ENCODE results near the gene MSLN. TPM values are rescaled to one million over a fixed set of nuclear protein-coding genes. Genes with fewer than 3 reads are reported as not detected.

Gene MSLN
- total RNA-seq, 1 donor from 2014 or later, result 1.3 TPM

- no peak for DNase-seq (ENCODE audit: low read depth)
Observed at GRCh38 chr16:759110-759910, 1.2 kb upstream of the MSLN start.

- no peak for DNase-seq (ENCODE audit: low read depth)
Observed at GRCh38 chr16:760065-760464, 469 bp upstream of the MSLN start.

GRCh38 chr16:761625-762513 lies 1.3 kb downstream of the MSLN start:
- DNase-seq (ENCODE audit: low read depth), result no peak

GRCh38 chr16:762595-763268 lies 2.2 kb downstream of the MSLN start:
- DNase-seq (ENCODE audit: low read depth), result no peak

GRCh38 chr16:763369-764183 lies 3.0 kb downstream of the MSLN start:
- DNase-seq (ENCODE audit: low read depth), result no peak

- no peak for DNase-seq (ENCODE audit: low read depth)
Observed at GRCh38 chr16:764184-764750, 3.7 kb downstream of the MSLN start.

GRCh38 chr16:764848-765487 lies 4.4 kb downstream of the MSLN start:
- no peak for DNase-seq (ENCODE audit: low read depth)

GRCh38 chr16:765488-765865 lies 4.9 kb downstream of the MSLN start:
- DNase-seq (ENCODE audit: low read depth), result no peak

- DNase-seq (ENCODE audit: low read depth), result no peak
Observed at GRCh38 chr16:766008-766819, 5.7 kb downstream of the MSLN start.

GRCh38 chr16:766820-767640 lies 6.5 kb downstream of the MSLN start:
- DNase-seq (ENCODE audit: low read depth), result no peak

GRCh38 chr16:767743-768235 lies 7.3 kb downstream of the MSLN start:
- no peak for DNase-seq (ENCODE audit: low read depth)

- DNase-seq (ENCODE audit: low read depth), result no peak
Observed at GRCh38 chr16:768428-768827, 7.9 kb downstream of the MSLN start.

GRCh38 chr16:769184-769784 lies 8.8 kb downstream of the MSLN start:
- no peak for DNase-seq (ENCODE audit: low read depth)

GRCh38 chr16:769934-770333 lies 9.4 kb downstream of the MSLN start:
- no peak for DNase-seq (ENCODE audit: low read depth)

- no peak for DNase-seq (ENCODE audit: low read depth)
Observed at GRCh38 chr16:770411-770810, 9.9 kb downstream of the MSLN start.

GRCh38 chr16:772959-773358 lies 12.4 kb downstream of the MSLN start:
- DNase-seq (ENCODE audit: low read depth), result no peak

GRCh38 chr16:774086-775001 lies 13.8 kb downstream of the MSLN start:
- DNase-seq (ENCODE audit: low read depth), result no peak
